K562 (cell line): ENCODE data around the gene BEST4. TPM values are rescaled to one million over a fixed set of nuclear protein-coding genes. Genes with fewer than 3 reads are reported as not detected.

Source experiments
- ATAC-seq: fragments of 200-7000 bp; cut with Tn5 transposase; 3 replicates; pipeline ENCODE4 v1.9.1; 2020; ENCODE audit warnings: moderate library complexity
- BruUV-seq: library from RNA; stranded (reverse); fragments of 400-500 nt; replicated peaks from 2 replicates; lab custom pipeline; 2021; lab: Mats Ljungman, UMichigan
- CTCF ChIA-PET: fragments of 300-600 bp; formaldehyde crosslinking; extraction: SDS; loops from one replicate; lab custom pipeline; 2021; ENCODE audit warnings: low intra/inter-chr PET ratio; lab: Yijun Ruan, JAX
- POLR2A ChIA-PET: fragments of 300-600, 350-650 bp; sonication (Branson Sonifier 250); formaldehyde crosslinking; extraction: SDS; loops from one replicate; lab custom pipeline; 2021; ENCODE audit warnings: antibody characterized with exemption, inconsistent platforms; lab: Yijun Ruan, JAX
- DNase-seq, 4 experiments: peaks; one replicate each; pipeline versions ENCODE4 v3.0.0 to v3.0.0-alpha.2; 2011 to 2018; ENCODE audit warnings: low spot score in 3 of 4, mixed read lengths in 3 of 4; ENCODE audit errors: extremely low read depth in 1 of 4
- FAIRE-seq: peaks from 2 replicates; lab custom pipeline; 2011; peaks lifted over from hg19 to GRCh38; lab: Jason Lieb, UNC
- H2AFZ ChIP-seq: 2 replicates; pipeline ENCODE4 v1.6.0; 2011; ENCODE audit warnings: low read depth, low read length, control low read depth, inconsistent platforms
- H3K27ac ChIP-seq: fragments of 200-600 bp; 3 replicates; pipeline ENCODE4 v1.8.0; 2011; ENCODE audit warnings: low read depth, mild to moderate bottlenecking, control low read depth, inconsistent platforms, low read length, moderate library complexity, mixed read lengths; ENCODE audit errors: extremely low read depth
- H3K27me3 ChIP-seq, 2 experiments: fragments of 300-600 bp in 1 of 2; 2 replicates in 1 of 2; 3 replicates in 1 of 2; pipeline versions ENCODE4 v1.6.0 to v1.8.0; 2011; ENCODE audit warnings: inconsistent platforms in 2 of 2, low read length in 2 of 2, mild to moderate bottlenecking in 1 of 2, mixed read lengths in 1 of 2, moderate library complexity in 1 of 2; ENCODE audit not compliant: control insufficient read depth in 2 of 2, insufficient read depth in 2 of 2
- H3K36me3 ChIP-seq: fragments of 300-600 bp; 3 replicates; pipeline ENCODE4 v1.8.0; 2011; ENCODE audit warnings: mild to moderate bottlenecking, low read length, inconsistent platforms; ENCODE audit not compliant: control insufficient read depth, insufficient read depth
- H3K4me1 ChIP-seq, 2 experiments: fragments of 200-600 bp in 1 of 2; replicated peaks in 1 of 2; 2 replicates in 1 of 2; 3 replicates in 1 of 2; pipeline versions ENCODE4 v1.5.1 to v1.8.0; 2011; ENCODE audit warnings: inconsistent platforms in 2 of 2, low read length in 2 of 2, mild to moderate bottlenecking in 1 of 2, mixed read lengths in 1 of 2, moderate library complexity in 1 of 2; ENCODE audit not compliant: control insufficient read depth in 2 of 2, insufficient read depth in 2 of 2
- H3K4me2 ChIP-seq: 2 replicates; pipeline ENCODE4 v1.6.1; 2011; ENCODE audit warnings: low read length, control low read depth, inconsistent platforms, mixed read lengths; ENCODE audit not compliant: insufficient read depth
- H3K4me3 ChIP-seq: fragments of 200-600 bp; sonication (generic), shearing (Covaris generic); 2 replicates; pipeline ENCODE4 v1.5.1; 2016; ENCODE audit warnings: control low read depth, inconsistent platforms
- H3K79me2 ChIP-seq: fragments of 200-600 bp; 3 replicates; pipeline ENCODE4 v1.8.0; 2011; ENCODE audit warnings: low read length, inconsistent platforms; ENCODE audit not compliant: control insufficient read depth, insufficient read depth
- H3K9ac ChIP-seq, 2 experiments: 2 replicates each; pipeline versions ENCODE4 v1.6.0 to v1.6.1; 2011; ENCODE audit warnings: low read depth in 2 of 2, low read length in 2 of 2, control low read depth in 1 of 2, inconsistent platforms in 1 of 2, mild to moderate bottlenecking in 1 of 2, mixed read lengths in 1 of 2; ENCODE audit not compliant: insufficient read depth in 1 of 2
- H3K9me1 ChIP-seq: one replicate; pipeline ENCODE4 v1.6.0; 2011; ENCODE audit warnings: inconsistent platforms, mild to moderate bottlenecking, low read length, moderate library complexity; ENCODE audit not compliant: control insufficient read depth, insufficient read depth
- H3K9me3 ChIP-seq: replicated peaks from 2 replicates; pipeline ENCODE4 v1.5.1; 2011; ENCODE audit warnings: low read depth, low read length, inconsistent platforms; ENCODE audit not compliant: control insufficient read depth, insufficient read depth
- H4K20me1 ChIP-seq: replicated peaks from 2 replicates; pipeline ENCODE4 v1.6.1; 2011; ENCODE audit warnings: low read length, inconsistent platforms, mixed read lengths; ENCODE audit not compliant: control insufficient read depth, insufficient read depth
- HDAC3 ChIP-seq: fragments of 450-650 bp; IDR thresholded peaks from 2 replicates; pipeline ENCODE4 v1.6.1; 2018; ENCODE audit warnings: borderline replicate concordance, mild to moderate bottlenecking, moderate library complexity; ENCODE audit not compliant: partially characterized antibody
- POLR2G ChIP-seq: fragments of 200-400 bp; formaldehyde crosslinking; IDR thresholded peaks from 2 replicates; pipeline ENCODE4 v1.6.1; 2017; ENCODE audit warnings: low read depth, mild to moderate bottlenecking, antibody characterized with exemption, low read length, moderate library complexity
- RBFOX2 ChIP-seq: fragments of 200-400 bp; formaldehyde crosslinking; IDR thresholded peaks from 2 replicates; pipeline ENCODE4 v1.6.1; 2017; ENCODE audit warnings: low read depth, mild to moderate bottlenecking, low read length, moderate library complexity
- ZC3H4 ChIP-seq: sonication (generic); formaldehyde crosslinking; IDR thresholded peaks from 2 replicates; pipeline ENCODE4 v1.9.0; 2021; ENCODE audit warnings: missing genetic modification reagents, borderline replicate concordance
- ZNF77 ChIP-seq: fragments of 250-450 bp; sonication (Bioruptor Pico); IDR thresholded peaks from 2 replicates; pipeline ENCODE4 v1.5.0; 2020
- WGBS: fragments of 100-300 bp; shearing (Covaris generic); methylation state at CpG from one replicate; pipeline ENCODE4 v1.1.6; 2016; ENCODE audit warnings: low coverage, mixed read lengths; ENCODE audit not compliant: insufficient coverage; ENCODE audit errors: missing lambda C conversion rate; 5-methylcytosine and 5-hydroxymethylcytosine counted together
- in situ Hi-C: fragments of 300-500 bp; cut with MboI; formaldehyde crosslinking; loops from 4 replicates; pipeline ENCODE4 v1.15.0; 2018; ENCODE audit warnings: inconsistent platforms, mixed read lengths
- intact Hi-C: fragments of 100-400 bp; cut with micrococcal nuclease; formaldehyde crosslinking; loops from 2 replicates; pipeline ENCODE4 v1.14.2; 2022
- polyA plus RNA-seq, 8 experiments: library from polyadenylated mRNA; depleted of rRNA in 4 of 8; stranded (reverse) in 5 of 8; unstranded in 3 of 8; fragments of >200 nt; fragmentation: Nextera tagmentation in 2 of 8; fragmentation: Illumina TruSeq in 1 of 8; extraction: Ambion mirVana in 2 of 8; extraction: Trizol in 1 of 8; gene quantifications; 2 replicates each; pipeline versions ENCODE4 v1.2.1 to v1.2.3, GENCODE V29; 2011 to 2014; ENCODE audit warnings: inconsistent platforms in 1 of 8, missing spikeins in 1 of 8
- total RNA-seq, 7 experiments: library from RNA; depleted of rRNA in 6 of 7; stranded (reverse); fragments of >200 nt in 6 of 7; fragmentation: Illumina TruSeq in 2 of 7; extraction: Trizol in 2 of 7; gene quantifications; 2 replicates each; pipeline versions ENCODE4 v1.2.1 to v1.2.3, GENCODE V29; 2011 to 2021; ENCODE audit warnings: low replicate concordance in 1 of 7
- TF ChIP-seq, protein P1 (sequence below): sonication (generic); formaldehyde crosslinking; IDR thresholded peaks from 2 replicates; pipeline ENCODE4 v1.9.0; 2022; ENCODE audit warnings: mild to moderate bottlenecking, missing genetic modification reagents

BEST4 gene
- total and polyA plus RNA-seq, 9 of the 15 experiments (the other 6 are each of a cell fraction or from before 2014, with no cell fraction given): 0.07 to 0.11 TPM; not detected in 7

- intact Hi-C loops: loop anchor here (10.0 kb wide), 1 partner anchor 169 kb away; no protein-coding TSS in a partner anchor
- H3K4me3 ChIP-seq: no peak overlapping the region
- no TSS peak for BruUV-seq
- H3K9ac ChIP-seq: peak overlapping the region in 1 of 2 experiments; percentile 23; a peak in 2 of 4 replicates
- no peak for FAIRE-seq
- no peaks in the 10 kb centered on the region for H3K9me3 ChIP-seq
- in situ Hi-C loops: loop anchor here (10.0 kb wide), 1 partner anchor 691 kb away; the partner anchor contains the start of gene TESK2
- POLR2A ChIA-PET: interaction anchor here (0.6 to 16.9 kb wide), 9 partner anchors 9 to 82 kb away, joined by 3 to 594 read pairs (median 4); partner anchors contain the start of gene BEST4
- H3K27ac ChIP-seq: no peak overlapping the region
- ATAC-seq: no peak
- H2AFZ ChIP-seq: no peak overlapping the region
- CTCF ChIA-PET: no interaction called here
- H4K20me1 ChIP-seq: no peaks in the 10 kb centered on the region
- peaks cover 23% of the 10 kb centered on the region for H3K79me2 ChIP-seq
- peaks cover 5% of the 10 kb centered on the region for H3K9me1 ChIP-seq
- peak; percentile 37 for TF ChIP-seq POLR2G
- no peak for TF ChIP-seq HDAC3
- TF ChIP-seq ZC3H4 (CRISPR knock-in tag): 0 out of 2 replicates have a peak, but pooled peaks have one; percentile 45
- TF ChIP-seq, all 486 proteins: peak for 2
- DNase-seq: no peak
- peaks cover 52% of the 10 kb centered on the region for H3K36me3 ChIP-seq
- no peak overlapping the region for H3K4me2 ChIP-seq
- H3K27me3 ChIP-seq: no peaks in the 10 kb centered on the region; a peak in 1 of 5 replicates
- 95% methylated on average over 13 of the region's 13 CpGs for WGBS
- peaks cover 44 to 83% of the 10 kb centered on the region in 2 experiments for H3K4me1 ChIP-seq
These were observed 15.5 kb upstream of the BEST4 start for GRCh38 chr1:44803312-44804095.

GRCh38 chr1:44803062-44803311 lies 15.0 kb upstream of the BEST4 start:
- CTCF ChIA-PET: no interaction called here
- intact Hi-C loops: loop anchor here (10.0 kb wide), 1 partner anchor 168 kb away; no protein-coding TSS in a partner anchor

More at GRCh38 chr1:44803062-44803311, 15.0 kb upstream of the BEST4 start:
- Histone ChIP-seq H3K36me3 (peaks cover 52% of the 10 kb centered on the region), H3K9me1 (peaks cover 5% of the 10 kb centered on the region), H3K4me1 (peaks cover 41 to 78% of the 10 kb centered on the region in 2 experiments), H3K9me3 (no peaks in the 10 kb centered on the region), H3K4me3 (no peak overlapping the region), H3K27me3 (no peaks in the 10 kb centered on the region; a peak in 1 of 5 replicates), H2AFZ (no peak overlapping the region), H3K9ac (peak overlapping the region in 1 of 2 experiments; percentile 50; a peak in 2 of 4 replicates), H3K4me2 (no peak overlapping the region), H3K79me2 (peaks cover 22% of the 10 kb centered on the region), H3K27ac (no peak overlapping the region), H4K20me1 (no peaks in the 10 kb centered on the region)
- POLR2A ChIA-PET: interaction anchor here (0.6 to 16.9 kb wide), 9 partner anchors 12 to 714 kb away, joined by 3 to 594 read pairs (median 4); partner anchors contain the start of gene BEST4
- no peak for FAIRE-seq
- in situ Hi-C loops: loop anchor here (10.0 kb wide), 1 partner anchor 692 kb away; the partner anchor contains the start of gene TESK2
- 92% methylated on average over 9 of the region's 9 CpGs for WGBS
- no peak for ATAC-seq
- no peak for DNase-seq
- no TSS peak for BruUV-seq
- TF ChIP-seq ZNF77 (CRISPR knock-in tag) (no peak), RBFOX2 (0 out of 2 replicates have a peak, but pooled peaks have one; percentile 0)
- TF ChIP-seq, protein P1, sequence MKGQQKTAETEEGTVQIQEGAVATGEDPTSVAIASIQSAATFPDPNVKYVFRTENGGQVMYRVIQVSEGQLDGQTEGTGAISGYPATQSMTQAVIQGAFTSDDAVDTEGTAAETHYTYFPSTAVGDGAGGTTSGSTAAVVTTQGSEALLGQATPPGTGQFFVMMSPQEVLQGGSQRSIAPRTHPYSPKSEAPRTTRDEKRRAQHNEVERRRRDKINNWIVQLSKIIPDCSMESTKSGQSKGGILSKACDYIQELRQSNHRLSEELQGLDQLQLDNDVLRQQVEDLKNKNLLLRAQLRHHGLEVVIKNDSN (CRISPR knock-in tag): 0 out of 2 replicates have a peak, but pooled peaks have one; percentile 0
